Measurements from ENCODE around the gene EHF.

DNA sequence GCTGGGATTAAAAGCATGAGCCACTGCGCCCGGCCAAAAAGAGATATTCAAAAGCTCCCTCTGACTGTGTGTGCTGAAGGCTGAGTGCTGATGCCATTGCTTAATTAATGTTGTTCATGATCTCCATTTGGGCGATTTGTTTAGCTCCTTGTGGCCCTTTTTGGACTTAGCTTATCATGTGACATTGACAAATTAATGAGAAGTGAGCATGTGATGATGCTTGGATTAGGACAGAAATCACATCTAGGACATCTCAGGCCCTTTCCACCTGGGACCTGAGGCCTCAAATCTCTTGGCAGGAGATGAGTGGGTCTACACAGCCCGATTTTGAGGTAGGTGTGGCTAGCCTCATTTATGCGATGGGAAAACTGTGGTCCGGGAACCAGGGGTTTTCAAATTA is 10.4 kb downstream of the EHF start:
- no peak for TF ChIP-seq POLR2AphosphoS5 (IDR thresholded peaks at IDR 0.05; ENCODE audit: borderline replicate concordance, low read depth, low read length)
- TF ChIP-seq EZH2 (IDR thresholded peaks at IDR 0.05): no peak
- TF ChIP-seq FOXP2 (optimal IDR thresholded peaks at IDR 0.05; ENCODE audit: control extremely low read depth, extremely low read length, insufficient read depth): no peak

All from SK-N-MC (cell line).